GM12892 (cell line): ENCODE data around the gene HLA-DQB1. TPM values are rescaled to one million over a fixed set of nuclear protein-coding genes. Genes with fewer than 3 reads are reported as not detected.
A peak's percentile ranks its signal among the peaks of the same experiment; 100 is the strongest.
"Not testable (repeated sequence)": the region's sequence is repeated elsewhere in the genome, so short reads cannot be mapped to it uniquely, and the experiment has no call there.

Experiments used
- DNase-seq: peaks from one replicate; pipeline ENCODE4 v3.0.0; 2011; ENCODE audit not compliant: insufficient read length
- FAIRE-seq: peaks from 2 replicates; lab custom pipeline; 2011; peaks lifted over from hg19 to GRCh38; lab: Jason Lieb, UNC
- POLR2A ChIP-seq: IDR thresholded peaks from 2 replicates; pipeline ENCODE4 v1.6.1; 2011; ENCODE audit warnings: low read depth, low read length, control low read depth
- POLR2AphosphoS5 ChIP-seq: IDR thresholded peaks from 2 replicates; pipeline ENCODE4 v1.6.1; 2011; ENCODE audit warnings: low read depth, low read length, control low read depth
- TAF1 ChIP-seq: IDR thresholded peaks from 2 replicates; pipeline ENCODE4 v1.6.1; 2011; ENCODE audit warnings: low read depth, mild to moderate bottlenecking, control low read depth, low read length, borderline replicate concordance
- polyA plus RNA-seq: library from polyadenylated mRNA; unstranded; fragments of >200 nt; gene quantifications from one replicate; pipeline ENCODE4 v1.2.1, GENCODE V29; 2012; ENCODE audit warnings: missing spikeins, inconsistent platforms; ENCODE audit not compliant: missing spikeins

Gene HLA-DQB1
- 443 TPM for polyA plus RNA-seq

- FAIRE-seq (no peak), DNase-seq (peak; percentile 51)
- peak; percentile 84 for TF ChIP-seq POLR2AphosphoS5
- no peak for TF ChIP-seq TAF1
- peak; percentile 78 for TF ChIP-seq POLR2A
Measured at GRCh38 chr6:32666420-32667300, at the start of gene HLA-DQB1. Gene HLA-DQB1 (minus strand): TSS chr6:32666657. CDS start chr6:32666607, 50 bp downstream.

DNA sequence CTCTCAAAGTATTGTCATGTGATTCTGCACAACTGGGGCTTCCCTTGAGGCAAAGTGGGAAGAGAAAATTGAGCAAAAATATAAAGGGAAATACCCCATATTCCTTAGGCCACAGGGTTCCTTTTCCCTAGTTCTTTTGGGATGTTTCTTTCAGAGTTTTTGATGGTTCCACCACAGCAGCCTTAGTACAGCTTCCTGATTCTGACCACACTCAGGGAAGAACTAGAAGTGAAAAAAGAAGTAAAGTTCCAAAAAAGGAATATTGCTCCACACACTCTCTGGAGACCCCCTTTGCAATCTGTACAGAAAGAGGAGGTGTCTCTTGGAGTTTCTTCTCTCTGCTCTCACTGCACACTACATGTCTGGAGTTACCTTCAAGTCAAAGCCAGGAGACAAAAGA, 46.8 kb upstream of the HLA-DQB1 start:
- TF ChIP-seq POLR2AphosphoS5 (no peak), POLR2A (no peak), TAF1 (no peak)
- DNase-seq (no peak), FAIRE-seq (no peak)

GRCh38 chr6:32709625-32710024, 43.2 kb upstream of the HLA-DQB1 start:
- DNase-seq (no peak), FAIRE-seq (no peak)
- TF ChIP-seq TAF1 (no peak), POLR2A (no peak), POLR2AphosphoS5 (no peak)

- FAIRE-seq, DNase-seq: not testable (repeated sequence)
Measured at GRCh38 chr6:32705164-32705563, 38.7 kb upstream of the HLA-DQB1 start.

DNA sequence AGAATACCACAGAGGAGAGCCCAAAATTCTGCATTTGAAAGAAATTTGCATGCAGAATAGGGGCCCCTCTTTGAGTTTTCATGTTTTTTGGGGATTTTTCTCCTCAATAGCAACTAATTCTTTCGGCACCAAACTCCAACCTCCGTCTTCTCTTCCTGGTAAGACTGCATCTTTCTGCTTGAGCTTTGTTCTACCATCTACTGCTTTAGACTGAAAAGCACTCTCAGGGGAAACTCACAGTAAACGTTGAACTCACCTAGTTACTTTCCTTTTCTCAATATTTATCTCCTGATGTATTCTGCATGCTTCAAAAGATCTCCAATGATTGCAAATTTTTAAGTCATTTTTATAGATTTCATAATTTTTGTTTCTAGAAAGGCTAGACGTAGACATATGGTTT, 36.9 kb upstream of the HLA-DQB1 start:
- peak; percentile 58 for FAIRE-seq
- no peak for DNase-seq
- TF ChIP-seq POLR2A, result no peak
- TF ChIP-seq POLR2AphosphoS5, result no peak
- no peak for TF ChIP-seq TAF1

DNA sequence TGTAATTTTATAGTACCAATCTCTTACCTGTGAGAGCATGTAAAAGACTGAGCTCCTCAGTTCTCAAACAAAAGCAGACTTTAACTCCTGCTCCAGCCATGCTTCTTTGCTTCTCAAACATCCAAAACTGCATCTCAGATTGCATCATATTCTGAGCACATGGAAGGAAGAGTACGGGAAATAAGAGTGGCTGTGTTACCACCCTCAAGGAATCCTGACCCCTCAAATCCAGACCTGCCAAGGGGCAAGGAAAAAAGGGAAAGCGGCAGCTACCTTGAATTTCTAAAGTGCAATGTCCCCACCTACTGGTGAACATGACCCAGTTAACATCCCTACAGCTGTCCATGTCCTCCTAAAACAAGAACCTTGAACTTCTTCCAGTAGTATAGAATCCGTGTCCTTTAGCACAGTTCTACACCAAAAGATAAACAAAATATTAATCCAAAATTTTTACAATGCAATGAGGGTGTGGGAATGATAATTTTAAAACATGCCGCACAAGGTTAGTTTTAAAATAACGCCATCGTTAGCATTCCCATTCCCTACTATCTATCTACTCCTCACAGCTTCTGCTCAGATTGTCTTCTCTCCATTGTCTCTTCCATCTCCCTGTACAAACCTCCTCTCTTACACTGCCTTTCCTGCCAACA, 34.1 kb upstream of the HLA-DQB1 start:
- FAIRE-seq, result peak; percentile 96

GRCh38 chr6:32697031-32697430, 30.6 kb upstream of the HLA-DQB1 start:
- FAIRE-seq, result no peak
- no peak for DNase-seq
- TF ChIP-seq TAF1 (no peak), POLR2A (no peak), POLR2AphosphoS5 (no peak)

More for the DNA sequence above, 34.1 kb upstream of the HLA-DQB1 start:
- no peak for TF ChIP-seq POLR2A
- TF ChIP-seq POLR2AphosphoS5, result no peak
- TF ChIP-seq TAF1, result no peak
- no peak for DNase-seq

DNA sequence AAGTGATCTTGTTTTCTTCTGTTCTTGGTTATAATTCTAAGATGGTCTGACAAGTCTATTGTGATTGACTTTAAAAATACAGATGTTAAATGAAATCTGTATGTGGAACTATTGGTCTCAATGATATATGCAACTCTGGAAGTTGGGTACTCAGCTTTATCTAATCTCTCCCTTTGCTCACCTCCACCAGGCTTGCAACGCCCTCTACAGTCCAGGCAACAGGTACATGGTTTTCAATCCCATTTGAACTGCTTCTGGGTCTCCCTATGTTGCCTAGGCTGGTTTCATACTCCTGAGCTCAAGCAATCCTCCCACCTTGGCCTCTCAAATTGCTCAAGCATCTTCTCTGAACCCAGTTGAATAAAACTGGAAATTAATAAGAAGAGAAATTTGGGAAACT, 25.6 kb upstream of the HLA-DQB1 start:
- FAIRE-seq (peak; percentile 93), DNase-seq (no peak)
- no peak for TF ChIP-seq POLR2A
- TF ChIP-seq TAF1, result no peak
- TF ChIP-seq POLR2AphosphoS5, result no peak

- peak; percentile 97 for FAIRE-seq
- peak; percentile 50 for TF ChIP-seq POLR2A
- TF ChIP-seq TAF1, result peak; percentile 100
- TF ChIP-seq POLR2AphosphoS5, result 0 out of 2 replicates have a peak, but pooled peaks have one; percentile 52
- no peak for DNase-seq
Measured at GRCh38 chr6:32689531-32690501, 23.4 kb upstream of the HLA-DQB1 start.

DNA sequence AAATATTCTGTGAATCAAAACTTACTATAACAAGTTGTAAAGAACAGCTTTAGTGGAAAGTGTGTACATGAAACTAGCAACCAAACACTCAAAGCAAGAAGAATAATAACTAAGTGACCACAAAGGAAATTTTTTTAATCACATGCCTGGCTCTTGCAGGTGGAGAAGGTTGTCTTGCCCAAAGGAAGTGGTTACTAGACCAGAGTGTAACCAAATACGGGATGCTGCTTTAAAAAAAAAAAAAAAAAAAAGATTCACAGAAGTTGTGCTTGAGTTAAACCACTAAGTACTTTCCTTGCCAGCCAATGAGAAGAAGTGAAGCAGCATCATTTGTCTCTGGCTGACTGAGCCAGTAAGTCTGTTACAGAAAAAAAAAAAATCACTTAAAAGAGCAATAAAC, 19.1 kb upstream of the HLA-DQB1 start:
- FAIRE-seq (peak; percentile 93), DNase-seq (no peak)
- TF ChIP-seq TAF1 (no peak), POLR2AphosphoS5 (no peak), POLR2A (no peak)

DNA sequence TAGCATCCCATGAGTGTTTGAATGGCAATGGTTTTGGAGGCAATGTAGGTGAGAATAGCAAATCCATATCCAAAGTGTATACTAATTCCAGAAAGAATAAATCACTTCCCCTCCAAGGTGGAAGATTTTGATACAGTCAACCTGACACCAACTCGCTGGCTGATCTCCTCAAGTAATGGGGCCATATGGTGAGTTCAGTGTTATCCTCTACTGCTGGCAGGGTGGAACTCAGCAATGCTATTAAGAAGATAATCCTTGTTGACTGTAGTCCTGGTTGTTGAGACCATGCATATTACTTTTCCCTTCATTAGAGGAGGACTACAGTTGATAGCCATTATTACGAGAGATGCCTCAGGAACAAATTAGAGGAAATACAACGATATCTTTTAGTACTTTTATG, 17.8 kb upstream of the HLA-DQB1 start:
- DNase-seq, result no peak
- TF ChIP-seq POLR2AphosphoS5 (no peak), POLR2A (no peak), TAF1 (no peak)
- FAIRE-seq, result no peak
